IMR-90 (cell line): ENCODE data around the gene LMBR1L. TPM values are rescaled to one million over a fixed set of nuclear protein-coding genes. Genes with fewer than 3 reads are reported as not detected.
A peak's percentile ranks its signal among the peaks of the same experiment; 100 is the strongest.

Source experiments
- ATAC-seq: fragments of 200-7000 bp; cut with Tn5 transposase; 2 replicates; pipeline ENCODE4 v1.9.1; 2020; ENCODE audit warnings: low read depth, mild to moderate bottlenecking, moderate library complexity
- BruUV-seq: library from RNA; stranded (reverse); fragments of 400-500 nt; replicated peaks from 2 replicates; lab custom pipeline; 2021; lab: Mats Ljungman, UMichigan
- CTCF ChIA-PET: fragments of 300-600 bp; formaldehyde crosslinking; extraction: SDS; loops from one replicate; lab custom pipeline; 2021; ENCODE audit warnings: antibody characterized with exemption; lab: Yijun Ruan, JAX
- POLR2A ChIA-PET: fragments of 300-600 bp; sonication (Branson Sonifier 250); formaldehyde crosslinking; loops from one replicate; lab custom pipeline; 2022; ENCODE audit warnings: antibody characterized with exemption; ENCODE audit not compliant: unreplicated experiment; lab: Charles Lee
- DNase-seq: peaks from one replicate; pipeline ENCODE4 v3.0.0; 2013
- H2AFZ ChIP-seq: replicated peaks from 2 replicates; pipeline ENCODE3; 2013; ENCODE audit warnings: low read length, mild to moderate bottlenecking; ENCODE audit not compliant: poor library complexity
- H2AK5ac ChIP-seq: 2 replicates; pipeline ENCODE4 v1.6.1; 2013; ENCODE audit warnings: low read depth, low read length, inconsistent platforms
- H2AK9ac ChIP-seq: replicated peaks from 2 replicates; pipeline ENCODE3; 2013; ENCODE audit warnings: mild to moderate bottlenecking, low read depth, low read length, moderate library complexity; ENCODE audit not compliant: poor library complexity
- H2BK120ac ChIP-seq: 2 replicates; pipeline ENCODE4 v1.6.1; 2013; ENCODE audit warnings: low read depth, low read length, inconsistent platforms
- H2BK15ac ChIP-seq: 3 replicates; pipeline ENCODE4 v1.6.1; 2013; ENCODE audit warnings: low read depth, low read length, inconsistent platforms
- H2BK20ac ChIP-seq: 2 replicates; pipeline ENCODE4 v1.6.1; 2013; ENCODE audit warnings: low read depth, mild to moderate bottlenecking, inconsistent platforms, low read length, moderate library complexity
- H2BK5ac ChIP-seq: 2 replicates; pipeline ENCODE4 v1.6.1; 2013; ENCODE audit warnings: mild to moderate bottlenecking, low read depth, low read length, inconsistent platforms; ENCODE audit not compliant: poor library complexity, severe bottlenecking
- H3K14ac ChIP-seq: replicated peaks from 2 replicates; pipeline ENCODE4 v1.6.1; 2013; ENCODE audit warnings: low read depth, low read length, inconsistent platforms
- H3K18ac ChIP-seq: 2 replicates; pipeline ENCODE4 v1.6.1; 2013; ENCODE audit warnings: low read depth, low read length, control low read depth
- H3K23ac ChIP-seq: 2 replicates; pipeline ENCODE4 v1.6.1; 2013; ENCODE audit warnings: low read depth, low read length, inconsistent platforms
- H3K27ac ChIP-seq: 2 replicates; pipeline ENCODE4 v1.5.1; 2013; ENCODE audit warnings: mild to moderate bottlenecking, control low read depth, low read length; ENCODE audit not compliant: insufficient read depth
- H3K27me3 ChIP-seq: 2 replicates; pipeline ENCODE4 v1.6.1; 2013; ENCODE audit warnings: low read length; ENCODE audit not compliant: control insufficient read depth, insufficient read depth
- H3K36me3 ChIP-seq: 2 replicates; pipeline ENCODE4 v1.6.1; 2013; ENCODE audit warnings: low read length, mixed read lengths; ENCODE audit not compliant: control insufficient read depth, insufficient read depth
- H3K4ac ChIP-seq: 2 replicates; pipeline ENCODE4 v1.6.1; 2013; ENCODE audit warnings: low read depth, low read length, inconsistent platforms
- H3K4me1 ChIP-seq: 2 replicates; pipeline ENCODE4 v1.6.1; 2013; ENCODE audit warnings: low read length, mixed read lengths; ENCODE audit not compliant: control insufficient read depth, insufficient read depth
- H3K4me2 ChIP-seq: 2 replicates; pipeline ENCODE4 v1.6.1; 2013; ENCODE audit warnings: low read depth, mild to moderate bottlenecking, control low read depth, low read length, moderate library complexity
- H3K4me3 ChIP-seq: 2 replicates; pipeline ENCODE4 v1.5.1; 2013; ENCODE audit warnings: low read depth, mild to moderate bottlenecking, control low read depth, low read length, moderate library complexity; ENCODE audit not compliant: insufficient read depth
- H3K56ac ChIP-seq: 2 replicates; pipeline ENCODE4 v1.6.1; 2013; ENCODE audit warnings: low read length, inconsistent platforms; ENCODE audit not compliant: insufficient read depth; ENCODE audit errors: extremely low read depth
- H3K79me1 ChIP-seq, 2 experiments: 2 replicates each; pipeline ENCODE4 v1.6.1; 2013; ENCODE audit warnings: low read length in 2 of 2, inconsistent platforms in 1 of 2, low read depth in 1 of 2
- H3K9ac ChIP-seq: 2 replicates; pipeline ENCODE4 v1.6.1; 2013; ENCODE audit warnings: low read depth, low read length, control low read depth
- H3K9me1 ChIP-seq: 2 replicates; pipeline ENCODE4 v1.6.1; 2013; ENCODE audit warnings: low read length, inconsistent platforms; ENCODE audit not compliant: insufficient read depth
- H3K9me3 ChIP-seq: 2 replicates; pipeline ENCODE4 v1.6.1; 2013; ENCODE audit warnings: low read length; ENCODE audit not compliant: control insufficient read depth, insufficient read depth
- H4K20me1 ChIP-seq: 2 replicates; pipeline ENCODE4 v1.6.1; 2013; ENCODE audit warnings: low read length, inconsistent platforms; ENCODE audit not compliant: insufficient read depth
- H4K5ac ChIP-seq: 2 replicates; pipeline ENCODE4 v1.6.1; 2013; ENCODE audit warnings: mild to moderate bottlenecking, low read depth, low read length, control low read depth
- H4K8ac ChIP-seq, 2 experiments: 2 replicates each; pipeline ENCODE4 v1.6.1; 2013; ENCODE audit warnings: low read depth in 2 of 2, low read length in 2 of 2, control low read depth in 1 of 2, inconsistent platforms in 1 of 2
- H4K91ac ChIP-seq: 2 replicates; pipeline ENCODE4 v1.6.1; 2013; ENCODE audit warnings: low read depth, low read length, inconsistent platforms; ENCODE audit not compliant: insufficient read depth
- CHD1 ChIP-seq: IDR thresholded peaks from 2 replicates; pipeline ENCODE4 v1.6.1; 2012; ENCODE audit warnings: low read depth, low read length, improper control_type of control experiment
- MAFK ChIP-seq: IDR thresholded peaks from 2 replicates; pipeline ENCODE4 v1.6.1; 2012; ENCODE audit warnings: low read depth, low read length, improper control_type of control experiment
- MAZ ChIP-seq: IDR thresholded peaks from 2 replicates; pipeline ENCODE4 v1.6.1; 2012; ENCODE audit warnings: low read depth, mild to moderate bottlenecking, low read length, improper control_type of control experiment, moderate library complexity, borderline replicate concordance
- POLR2A ChIP-seq: IDR thresholded peaks from 2 replicates; pipeline ENCODE4 v1.6.1; 2012; ENCODE audit warnings: mild to moderate bottlenecking, low read depth, low read length
- RCOR1 ChIP-seq: IDR thresholded peaks from 2 replicates; pipeline ENCODE4 v1.6.1; 2012; ENCODE audit warnings: mild to moderate bottlenecking, low read length, improper control_type of control experiment; ENCODE audit not compliant: insufficient replicate concordance
- WGBS, 2 experiments: methylation state at CpG; one replicate each; pipeline versions ENCODE4 v1.1.5 to v1.1.7; 2013; ENCODE audit warnings: missing lambda C conversion rate in 2 of 2; ENCODE audit not compliant: insufficient read length in 1 of 2; ENCODE audit errors: extremely low coverage in 2 of 2; 5-methylcytosine and 5-hydroxymethylcytosine counted together
- dilution Hi-C: fragments of 300-500 bp; cut with HindIII; formaldehyde crosslinking; loops from one replicate; pipeline ENCODE4 v1.14.3; 2018; ENCODE audit warnings: low sequenced_read_pairs; ENCODE audit not compliant: unreplicated experiment
- in situ Hi-C: fragments of 300-500 bp; cut with MboI; formaldehyde crosslinking; loops from 3 replicates; pipeline ENCODE4 v1.14.3; 2019; ENCODE audit warnings: low sequenced_read_pairs, inconsistent platforms, mixed read lengths
- intact Hi-C: fragments of 100-400 bp; cut with micrococcal nuclease; formaldehyde crosslinking; loops from 2 replicates; pipeline ENCODE4 v1.10.0; 2022
- polyA plus RNA-seq, 3 experiments: library from polyadenylated mRNA; depleted of rRNA; stranded (reverse); fragments of >200 nt; gene quantifications; 2 replicates each; pipeline ENCODE4 v1.2.3, GENCODE V29; 2012; ENCODE audit warnings: low replicate concordance in 1 of 3
- total RNA-seq: library from RNA; depleted of rRNA; stranded (reverse); fragments of >200 nt; gene quantifications from 2 replicates; pipeline ENCODE4 v1.2.3, GENCODE V29; 2012
- TF ChIP-seq, protein P1 (sequence below): fragments of 150-350 bp; IDR thresholded peaks from 2 replicates; pipeline ENCODE4 v1.6.1; 2017; ENCODE audit warnings: mild to moderate bottlenecking, antibody characterized with exemption, low read length, low read depth
- TF ChIP-seq, protein P2 (sequence below): fragments of 150-350 bp; IDR thresholded peaks from 2 replicates; pipeline ENCODE4 v1.6.1; 2016; ENCODE audit warnings: low read depth, mild to moderate bottlenecking, low read length, moderate library complexity, borderline replicate concordance
- TF ChIP-seq, protein P3 (sequence below): conservative IDR thresholded peaks from 2 replicates; pipeline ENCODE4 v1.5.1; 2012; ENCODE audit warnings: mild to moderate bottlenecking, low read depth, low read length, improper control_type of control experiment

LMBR1L gene
- total and polyA plus RNA-seq, 2 of the 4 experiments (the other 2 are of a cell fraction) = 33.0 to 44.6 TPM

DNA sequence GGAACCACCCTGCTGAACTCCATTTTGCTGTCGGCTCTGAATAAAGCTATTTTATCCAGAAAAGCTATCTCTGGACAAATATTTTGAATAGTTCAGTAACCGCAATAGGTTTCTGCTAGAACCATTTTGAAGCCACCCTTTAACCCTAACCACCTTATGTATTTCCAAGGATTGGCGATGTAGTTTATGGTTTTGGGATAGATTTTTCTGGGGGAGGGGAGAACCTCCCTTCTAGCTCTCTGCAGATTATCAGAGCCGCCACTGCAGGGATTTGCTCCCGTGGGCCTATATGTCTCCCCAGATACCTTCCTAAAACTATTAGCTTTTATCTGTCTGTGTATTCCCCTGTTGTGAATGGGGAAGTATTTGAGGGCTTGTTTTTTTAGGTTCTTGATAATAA lies 22.4 kb upstream of the LMBR1L start:
- Histone ChIP-seq H4K5ac (0 out of 2 replicates have a peak overlapping the region, but pooled peaks have one; percentile 23), H4K8ac (peak overlapping the region in 1 of 2 experiments; percentile 24; a peak in 1 of 4 replicates), H3K4ac (no peak overlapping the region), H4K20me1 (peaks cover 26% of the 10 kb centered on the region), H3K79me1 (peaks cover 6 to 38% of the 10 kb centered on the region in 2 experiments), H3K9me3 (no peaks in the 10 kb centered on the region), H2BK5ac (no peak overlapping the region), H3K4me1 (peaks cover 7% of the 10 kb centered on the region), H2BK120ac (no peak overlapping the region), H2BK20ac (no peak overlapping the region), H2AK5ac (no peak overlapping the region), H2AFZ (no peak overlapping the region), H3K4me2 (peak overlapping the region; percentile 45), H3K9me1 (no peaks in the 10 kb centered on the region), H3K9ac (peak overlapping the region; percentile 9; the same call in 1 of the 2 replicates), H3K4me3 (no peak overlapping the region), H3K27me3 (no peaks in the 10 kb centered on the region), H3K14ac (no peak overlapping the region), H3K27ac (no peak overlapping the region), H3K18ac (no peak overlapping the region), H3K56ac (no peak overlapping the region), H2BK15ac (no peak overlapping the region), H2AK9ac (no peak overlapping the region), H4K91ac (no peak overlapping the region), H3K36me3 (peaks cover 17% of the 10 kb centered on the region), H3K23ac (no peak overlapping the region; the same call in 1 of the 2 replicates)
- ChIA-PET CTCF (interaction anchor here (0.6 to 1.0 kb wide), 4 partner anchors 41 to 102 kb away, joined by 3 to 4 read pairs (median 3); no protein-coding TSS in a partner anchor), POLR2A (interaction anchor here (1.2 kb wide), 1 partner anchor 100 kb away, joined by 3 read pairs; no protein-coding TSS in a partner anchor)
- no peak for ATAC-seq
- no CpG with 5 or more reads among the region's 5 CpGs for WGBS, 2 experiments
- intact Hi-C loops = loop anchor here (10.0 kb wide), 1 partner anchor 132 kb away; the partner anchor contains the start of gene TUBA1C
- no peak for DNase-seq
- in situ Hi-C loops = loop anchor here (10.0 kb wide), 1 partner anchor 52 kb away; the partner anchor contains the start of gene TUBA1A
- dilution Hi-C loops = no loop called here
- no TSS peak for BruUV-seq
- no peak for TF ChIP-seq CHD1
- TF ChIP-seq MAZ = no peak
- TF ChIP-seq, protein P1, sequence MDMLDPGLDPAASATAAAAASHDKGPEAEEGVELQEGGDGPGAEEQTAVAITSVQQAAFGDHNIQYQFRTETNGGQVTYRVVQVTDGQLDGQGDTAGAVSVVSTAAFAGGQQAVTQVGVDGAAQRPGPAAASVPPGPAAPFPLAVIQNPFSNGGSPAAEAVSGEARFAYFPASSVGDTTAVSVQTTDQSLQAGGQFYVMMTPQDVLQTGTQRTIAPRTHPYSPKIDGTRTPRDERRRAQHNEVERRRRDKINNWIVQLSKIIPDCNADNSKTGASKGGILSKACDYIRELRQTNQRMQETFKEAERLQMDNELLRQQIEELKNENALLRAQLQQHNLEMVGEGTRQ = no peak
- TF ChIP-seq MAFK = no peak
- no peak for TF ChIP-seq RCOR1
- TF ChIP-seq POLR2A = no peak
- TF ChIP-seq, protein P2, sequence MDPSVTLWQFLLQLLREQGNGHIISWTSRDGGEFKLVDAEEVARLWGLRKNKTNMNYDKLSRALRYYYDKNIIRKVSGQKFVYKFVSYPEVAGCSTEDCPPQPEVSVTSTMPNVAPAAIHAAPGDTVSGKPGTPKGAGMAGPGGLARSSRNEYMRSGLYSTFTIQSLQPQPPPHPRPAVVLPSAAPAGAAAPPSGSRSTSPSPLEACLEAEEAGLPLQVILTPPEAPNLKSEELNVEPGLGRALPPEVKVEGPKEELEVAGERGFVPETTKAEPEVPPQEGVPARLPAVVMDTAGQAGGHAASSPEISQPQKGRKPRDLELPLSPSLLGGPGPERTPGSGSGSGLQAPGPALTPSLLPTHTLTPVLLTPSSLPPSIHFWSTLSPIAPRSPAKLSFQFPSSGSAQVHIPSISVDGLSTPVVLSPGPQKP = no peak
- TF ChIP-seq, protein P3, sequence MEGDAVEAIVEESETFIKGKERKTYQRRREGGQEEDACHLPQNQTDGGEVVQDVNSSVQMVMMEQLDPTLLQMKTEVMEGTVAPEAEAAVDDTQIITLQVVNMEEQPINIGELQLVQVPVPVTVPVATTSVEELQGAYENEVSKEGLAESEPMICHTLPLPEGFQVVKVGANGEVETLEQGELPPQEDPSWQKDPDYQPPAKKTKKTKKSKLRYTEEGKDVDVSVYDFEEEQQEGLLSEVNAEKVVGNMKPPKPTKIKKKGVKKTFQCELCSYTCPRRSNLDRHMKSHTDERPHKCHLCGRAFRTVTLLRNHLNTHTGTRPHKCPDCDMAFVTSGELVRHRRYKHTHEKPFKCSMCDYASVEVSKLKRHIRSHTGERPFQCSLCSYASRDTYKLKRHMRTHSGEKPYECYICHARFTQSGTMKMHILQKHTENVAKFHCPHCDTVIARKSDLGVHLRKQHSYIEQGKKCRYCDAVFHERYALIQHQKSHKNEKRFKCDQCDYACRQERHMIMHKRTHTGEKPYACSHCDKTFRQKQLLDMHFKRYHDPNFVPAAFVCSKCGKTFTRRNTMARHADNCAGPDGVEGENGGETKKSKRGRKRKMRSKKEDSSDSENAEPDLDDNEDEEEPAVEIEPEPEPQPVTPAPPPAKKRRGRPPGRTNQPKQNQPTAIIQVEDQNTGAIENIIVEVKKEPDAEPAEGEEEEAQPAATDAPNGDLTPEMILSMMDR = no peak
